CD4-positive, alpha-beta T cell (primary cell): ENCODE data around the gene MAP7D2. TPM values are rescaled to one million over a fixed set of nuclear protein-coding genes. Genes with fewer than 3 reads are reported as not detected.

Experiments used
- ATAC-seq: fragments of 200-7000 bp; cut with Tn5 transposase; one replicate; pipeline ENCODE4 v1.10.0; 2022; ENCODE audit warnings: mild to moderate bottlenecking; ENCODE audit not compliant: poor library complexity
- CTCF ChIA-PET: fragments of 350-600 bp; sonication (Branson Sonifier 250); formaldehyde crosslinking; loops from one replicate; lab custom pipeline; 2021; ENCODE audit warnings: antibody characterized with exemption, inconsistent platforms; lab: Charles Lee
- POLR2A ChIA-PET: fragments of 350-600 bp; sonication (Branson Sonifier 250); formaldehyde crosslinking; loops from one replicate; lab custom pipeline; 2021; ENCODE audit warnings: antibody characterized with exemption, inconsistent platforms; lab: Charles Lee
- DNase-seq, 14 experiments: peaks; one replicate each; pipeline ENCODE4 v3.0.0-alpha.2; 2013 to 2020; ENCODE audit warnings: mixed read lengths in 2 of 14
- H3K27ac ChIP-seq, 2 donors: one replicate each; pipeline versions ENCODE4 v1.5.1 to v1.7.0; 2013; ENCODE audit warnings: low read length in 2 of 2, low read depth in 1 of 2, mild to moderate bottlenecking in 1 of 2
- H3K27me3 ChIP-seq, 2 experiments: 1 replicate in 1 of 2; 2 replicates in 1 of 2; pipeline versions ENCODE4 v1.6.1 to v1.7.0; 2013; ENCODE audit warnings: low read length in 2 of 2, control low read depth in 1 of 2, mild to moderate bottlenecking in 1 of 2, moderate library complexity in 1 of 2; ENCODE audit not compliant: insufficient read depth in 2 of 2, control insufficient read depth in 1 of 2
- H3K36me3 ChIP-seq: one replicate; pipeline ENCODE4 v1.6.1; 2013; ENCODE audit warnings: low read length, control low read depth; ENCODE audit not compliant: insufficient read depth
- H3K4me1 ChIP-seq: one replicate; pipeline ENCODE4 v1.6.1; 2013; ENCODE audit warnings: low read length, control low read depth; ENCODE audit not compliant: insufficient read depth
- H3K4me3 ChIP-seq: one replicate; pipeline ENCODE4 v1.5.1; 2013; ENCODE audit warnings: mild to moderate bottlenecking, low read length, moderate library complexity
- H3K9me3 ChIP-seq, 2 experiments: 1 replicate in 1 of 2; 2 replicates in 1 of 2; pipeline versions ENCODE4 v1.6.1 to v1.7.0; 2013; ENCODE audit warnings: low read length in 2 of 2, mild to moderate bottlenecking in 2 of 2, control low read depth in 1 of 2, moderate library complexity in 1 of 2; ENCODE audit not compliant: control insufficient read depth in 1 of 2, insufficient read depth in 1 of 2
- H3K27ac Mint-ChIP-seq: one replicate; pipeline ENCODE4 v1.8.0; 2020; ENCODE audit warnings: mixed read lengths
- H3K27me3 Mint-ChIP-seq: one replicate; pipeline ENCODE4 v1.8.0; 2021; ENCODE audit warnings: mixed read lengths
- H3K36me3 Mint-ChIP-seq: one replicate; pipeline ENCODE4 v1.8.0; 2021; ENCODE audit warnings: low read depth, mixed read lengths
- H3K4me1 Mint-ChIP-seq: one replicate; pipeline ENCODE4 v1.8.0; 2021; ENCODE audit warnings: low read depth, mixed read lengths
- H3K4me3 Mint-ChIP-seq: one replicate; pipeline ENCODE4 v1.8.0; 2020; ENCODE audit warnings: mild to moderate bottlenecking, mixed read lengths
- H3K9me3 Mint-ChIP-seq: one replicate; pipeline ENCODE4 v1.8.0; 2020; ENCODE audit warnings: mixed read lengths
- intact Hi-C, 2 experiments: fragments of 100-400 bp; cut with DNase I in 1 of 2; cut with micrococcal nuclease in 1 of 2; formaldehyde crosslinking; loops; one replicate each; pipeline versions ENCODE4 v1.15.1 to v1.9.0; 2023 to 2025; cut with DNase I, micrococcal nuclease
- total RNA-seq, 174 experiments: library from RNA in 2 of 174; stranded (reverse) in 2 of 174; gene quantifications; one replicate each; pipeline ENCODE4 v1.2.3 and lab custom pipeline; 2021 to 2026
- TF ChIP-seq, protein P1 (sequence below): fragments of 200-600 bp; IDR thresholded peaks from one replicate; pipeline ENCODE4 v1.8.0; 2022; ENCODE audit warnings: antibody characterized with exemption, mild to moderate bottlenecking

Gene MAP7D2
- total RNA-seq, 2 experiments from 2014 or later: 0.11 to 0.17 TPM

DNA sequence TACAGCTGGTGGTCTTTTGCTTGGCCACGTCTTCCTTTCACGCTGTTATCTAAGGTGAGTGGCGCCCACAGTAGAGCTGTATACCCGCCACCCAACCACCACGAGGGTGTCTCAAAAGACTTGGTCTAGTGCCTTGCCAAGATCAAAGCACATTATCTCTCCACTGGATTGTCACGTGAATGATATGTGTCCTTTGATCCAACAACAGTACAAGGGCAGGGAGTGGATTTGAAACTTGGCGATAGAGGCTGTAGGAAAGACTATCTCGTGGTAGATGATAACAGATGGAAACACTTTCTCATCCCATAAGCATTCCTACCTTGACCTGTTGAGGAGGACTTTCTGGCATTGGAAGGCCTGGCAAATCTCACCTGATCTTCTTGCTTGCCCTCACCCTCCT lies 88.1 kb downstream of the MAP7D2 start:
- ChIA-PET POLR2A (no interaction called here), CTCF (no interaction called here)
- Histone ChIP-seq H3K4me3 (no peak overlapping the region), H3K27ac (no peak overlapping the region), H3K27me3 (no peaks in the 10 kb centered on the region), H3K9me3 (no peaks in the 10 kb centered on the region), H3K4me1 (no peaks in the 10 kb centered on the region), H3K36me3 (no peaks in the 10 kb centered on the region)
- intact Hi-C loops: no loop called here
- DNase-seq (no peak), ATAC-seq (no peak)
- peaks cover 13% of the 10 kb centered on the region for H3K4me1 Mint-ChIP-seq
- no peaks in the 10 kb centered on the region for H3K27me3 Mint-ChIP-seq
- TF ChIP-seq, protein P1, sequence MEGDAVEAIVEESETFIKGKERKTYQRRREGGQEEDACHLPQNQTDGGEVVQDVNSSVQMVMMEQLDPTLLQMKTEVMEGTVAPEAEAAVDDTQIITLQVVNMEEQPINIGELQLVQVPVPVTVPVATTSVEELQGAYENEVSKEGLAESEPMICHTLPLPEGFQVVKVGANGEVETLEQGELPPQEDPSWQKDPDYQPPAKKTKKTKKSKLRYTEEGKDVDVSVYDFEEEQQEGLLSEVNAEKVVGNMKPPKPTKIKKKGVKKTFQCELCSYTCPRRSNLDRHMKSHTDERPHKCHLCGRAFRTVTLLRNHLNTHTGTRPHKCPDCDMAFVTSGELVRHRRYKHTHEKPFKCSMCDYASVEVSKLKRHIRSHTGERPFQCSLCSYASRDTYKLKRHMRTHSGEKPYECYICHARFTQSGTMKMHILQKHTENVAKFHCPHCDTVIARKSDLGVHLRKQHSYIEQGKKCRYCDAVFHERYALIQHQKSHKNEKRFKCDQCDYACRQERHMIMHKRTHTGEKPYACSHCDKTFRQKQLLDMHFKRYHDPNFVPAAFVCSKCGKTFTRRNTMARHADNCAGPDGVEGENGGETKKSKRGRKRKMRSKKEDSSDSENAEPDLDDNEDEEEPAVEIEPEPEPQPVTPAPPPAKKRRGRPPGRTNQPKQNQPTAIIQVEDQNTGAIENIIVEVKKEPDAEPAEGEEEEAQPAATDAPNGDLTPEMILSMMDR: no peak
- H3K36me3 Mint-ChIP-seq: no peaks in the 10 kb centered on the region
- H3K9me3 Mint-ChIP-seq: no peaks in the 10 kb centered on the region
- H3K27ac Mint-ChIP-seq: no peak overlapping the region
- H3K4me3 Mint-ChIP-seq: no peak overlapping the region

DNA sequence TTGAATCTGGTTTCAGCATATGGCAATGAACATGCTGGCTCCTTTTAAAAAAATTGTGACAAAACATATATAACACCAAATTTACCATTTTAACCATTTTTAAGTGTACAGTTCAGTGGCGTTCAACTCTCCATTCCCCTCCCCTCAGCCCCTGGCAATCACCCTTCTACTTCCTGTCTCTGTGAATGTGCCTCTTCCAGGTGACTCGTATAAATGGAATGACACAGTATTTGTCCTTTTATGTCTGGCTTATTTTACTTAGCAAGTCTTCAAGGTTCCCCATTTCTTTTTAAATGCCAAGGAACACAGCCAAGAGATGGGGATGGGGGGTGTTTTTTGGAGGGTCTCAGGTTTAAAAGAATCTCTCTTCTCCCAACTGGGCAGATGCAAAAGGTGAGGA lies 90.4 kb downstream of the MAP7D2 start:
- Histone ChIP-seq H3K36me3 (no peaks in the 10 kb centered on the region), H3K27ac (no peak overlapping the region), H3K4me1 (no peaks in the 10 kb centered on the region), H3K4me3 (no peak overlapping the region), H3K9me3 (no peaks in the 10 kb centered on the region), H3K27me3 (no peaks in the 10 kb centered on the region)
- H3K4me3 Mint-ChIP-seq: no peak overlapping the region
- TF ChIP-seq, protein P1: no peak
- ATAC-seq (no peak), DNase-seq (no peak)
- ChIA-PET CTCF (no interaction called here), POLR2A (no interaction called here)
- no peaks in the 10 kb centered on the region for H3K36me3 Mint-ChIP-seq
- intact Hi-C loops: no loop called here
- peaks cover 13% of the 10 kb centered on the region for H3K4me1 Mint-ChIP-seq
- H3K27me3 Mint-ChIP-seq: no peaks in the 10 kb centered on the region
- H3K9me3 Mint-ChIP-seq: no peaks in the 10 kb centered on the region
- no peak overlapping the region for H3K27ac Mint-ChIP-seq

DNA sequence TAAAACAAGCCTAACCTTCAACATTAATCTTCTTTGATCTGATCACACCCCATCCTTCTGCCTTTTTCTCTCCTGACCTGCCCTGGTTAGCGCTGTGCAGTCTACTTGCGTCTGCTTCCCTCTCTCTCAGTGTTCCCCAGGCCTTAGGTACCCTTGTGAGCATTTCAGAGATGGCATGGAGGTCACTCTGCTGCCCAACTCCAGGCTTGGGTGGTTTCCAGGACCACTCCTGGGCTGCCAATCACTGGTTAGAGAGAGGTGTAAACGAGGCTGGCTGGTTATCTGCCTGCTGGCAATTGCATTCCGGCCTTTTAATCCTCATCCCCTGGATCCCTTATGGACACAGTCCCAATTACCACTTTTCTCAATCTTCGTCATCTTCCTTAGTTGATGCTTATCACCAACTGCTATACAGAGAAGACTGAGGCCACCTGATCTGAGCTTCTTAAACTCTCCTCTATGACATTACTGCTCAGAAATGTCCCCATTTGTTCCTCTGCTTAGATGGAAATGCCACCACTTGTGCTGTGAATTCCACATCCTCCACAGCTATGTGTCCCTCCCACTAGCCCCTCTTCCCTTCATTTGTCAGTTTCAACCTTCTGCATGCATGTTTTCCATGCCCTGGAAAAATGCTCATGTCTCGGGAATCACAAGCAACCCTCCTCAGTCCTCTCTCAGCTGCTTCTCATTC lies 96.9 kb downstream of the MAP7D2 start:
- no peaks in the 10 kb centered on the region for H3K4me1 ChIP-seq
- DNase-seq (no peak), ATAC-seq (no peak)
- TF ChIP-seq, protein P1: no peak
- H3K27ac ChIP-seq: no peak overlapping the region
- no peaks in the 10 kb centered on the region for H3K36me3 ChIP-seq
- no peak overlapping the region for H3K4me3 Mint-ChIP-seq
- H3K36me3 Mint-ChIP-seq: peaks cover 3% of the 10 kb centered on the region
- CTCF ChIA-PET: no interaction called here
- H3K27me3 Mint-ChIP-seq: no peaks in the 10 kb centered on the region
- H3K4me3 ChIP-seq: no peak overlapping the region
- intact Hi-C loops: no loop called here
- H3K27ac Mint-ChIP-seq: no peak overlapping the region
- POLR2A ChIA-PET: no interaction called here
- H3K4me1 Mint-ChIP-seq: no peaks in the 10 kb centered on the region
- peaks cover 6% of the 10 kb centered on the region for H3K9me3 Mint-ChIP-seq
- H3K27me3 ChIP-seq: no peaks in the 10 kb centered on the region
- no peaks in the 10 kb centered on the region for H3K9me3 ChIP-seq
